ENCODE measurements around the gene MAML3.
"Not testable (repeated sequence)": the region's sequence is repeated elsewhere in the genome, so short reads cannot be mapped to it uniquely, and the experiment has no call there.

MAML3 gene

DNA sequence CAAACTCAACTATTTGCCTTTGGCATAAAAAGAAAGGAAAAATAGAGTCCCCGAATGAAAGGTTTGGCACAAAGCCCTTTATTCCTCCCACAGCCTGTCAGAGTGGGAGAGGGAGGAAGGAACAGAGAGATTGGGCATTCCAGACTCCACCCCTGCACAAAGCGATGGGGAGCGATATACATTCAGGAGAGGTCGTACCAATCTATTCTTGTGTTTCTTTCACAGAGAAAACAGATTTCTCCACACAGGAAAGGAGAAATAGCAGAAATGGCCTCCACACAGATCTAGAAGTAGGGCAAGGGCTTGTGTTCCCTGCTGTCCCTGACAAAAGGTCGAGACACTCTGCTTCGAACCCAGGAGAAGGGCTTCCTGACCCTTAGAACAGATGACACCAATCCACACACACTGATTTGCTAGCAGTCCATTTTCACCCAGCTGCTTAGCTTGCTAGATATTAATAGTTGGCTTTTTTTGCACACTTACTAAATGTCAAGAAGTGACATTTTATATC, 197.4 kb downstream of the MAML3 start:
- no peak for DNase-seq

DNA sequence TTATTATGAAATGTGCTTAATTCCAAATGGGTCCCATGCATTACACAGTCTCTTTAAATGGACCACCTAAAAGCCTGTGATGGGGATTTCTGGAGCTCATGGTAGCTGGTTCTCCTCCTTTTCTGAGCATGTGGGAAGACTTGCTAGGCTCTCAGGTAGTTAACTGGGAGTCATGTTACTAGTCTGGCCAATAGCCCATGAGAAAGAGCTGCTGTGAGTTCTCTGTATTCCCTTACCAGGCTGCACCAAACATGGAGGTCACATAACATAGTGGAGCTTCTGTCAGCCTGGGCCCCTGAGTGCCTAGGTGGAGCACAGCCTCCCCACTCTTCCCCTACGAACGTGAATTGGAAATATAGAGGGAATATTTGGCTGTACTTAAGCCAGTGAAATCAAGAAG, 198.4 kb downstream of the MAML3 start:
- no peak for DNase-seq

DNA sequence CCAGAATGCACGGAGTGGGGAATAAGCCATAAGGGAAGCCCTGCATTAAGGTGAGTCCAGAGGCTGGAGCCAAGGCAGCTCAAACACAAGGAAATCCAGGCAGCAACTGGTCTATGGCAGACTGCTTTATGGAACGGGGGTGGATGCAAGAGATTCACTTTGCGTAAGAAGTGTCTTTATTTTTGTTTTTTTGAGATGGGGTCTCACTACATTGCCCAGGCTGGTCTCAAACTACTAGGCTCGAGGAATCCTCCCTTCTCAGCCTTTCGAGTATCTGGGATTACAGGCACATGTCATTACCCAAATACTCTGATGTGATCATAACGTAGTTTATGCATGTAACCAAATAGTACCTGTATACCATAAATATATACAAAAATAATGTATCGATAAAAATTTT, 199.5 kb downstream of the MAML3 start:
- no peak for DNase-seq

DNA sequence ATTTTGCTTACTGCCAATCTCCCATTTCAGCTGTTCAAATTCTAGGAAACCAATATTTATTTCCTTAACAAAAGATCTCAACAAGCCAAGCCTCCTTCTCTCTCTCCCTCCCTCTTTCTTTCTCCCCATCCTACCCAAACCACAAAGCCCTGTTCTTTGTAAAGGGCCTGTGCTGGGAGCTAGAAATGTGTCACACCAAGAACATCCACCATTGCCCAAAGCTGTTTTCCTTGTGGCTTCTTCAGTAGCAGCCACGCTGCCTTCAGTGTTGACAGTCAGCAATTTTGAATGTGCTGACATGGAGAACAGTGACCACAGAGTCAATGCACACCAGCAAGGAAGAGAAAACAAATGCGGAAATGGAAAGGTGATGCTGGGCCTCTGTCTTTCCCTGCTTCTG, 203.0 kb downstream of the MAML3 start:
- DNase-seq = no peak

DNA sequence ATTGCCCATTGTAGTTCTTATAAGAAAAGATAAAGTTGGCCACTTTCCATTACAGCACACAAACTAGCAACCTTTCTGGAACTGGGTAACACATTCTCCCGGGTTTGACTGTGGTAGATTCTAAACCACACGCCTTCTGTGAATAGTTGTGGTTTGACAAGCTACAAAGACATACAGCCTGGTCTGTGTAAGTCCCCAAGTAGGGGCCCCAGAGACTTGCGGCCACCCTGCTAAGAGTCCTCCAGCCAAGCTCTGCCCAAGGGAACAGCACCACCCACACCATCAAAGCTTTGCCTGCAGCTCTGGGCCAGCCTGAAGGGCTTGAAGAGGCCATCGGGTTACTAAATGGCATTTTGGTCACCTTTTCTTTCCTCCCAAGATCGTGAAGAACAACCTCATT, 203.4 kb downstream of the MAML3 start:
- DNase-seq = no peak

DNA sequence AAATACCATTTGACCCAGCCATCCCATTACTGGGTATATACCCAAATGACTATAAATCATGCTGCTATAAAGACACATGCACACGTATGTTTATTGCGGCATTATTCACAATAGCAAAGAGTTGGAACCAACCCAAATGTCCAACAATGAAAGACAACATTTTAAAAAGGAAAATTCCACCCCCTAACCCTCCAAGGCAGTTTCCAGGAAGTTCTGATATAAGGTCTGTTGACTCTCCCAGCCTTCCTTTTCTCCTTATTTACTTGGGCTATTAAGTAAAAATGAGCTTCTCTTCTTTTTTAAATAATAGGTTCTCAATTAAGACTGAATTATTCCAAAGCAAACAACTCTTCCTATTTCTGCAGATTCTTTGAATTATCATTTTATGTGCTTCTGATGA, 209.1 kb downstream of the MAML3 start:
- DNase-seq = not testable (repeated sequence)

- no peak for DNase-seq
Observed at GRCh38 chr4:139943277-139943676, 210.7 kb downstream of the MAML3 start.

- DNase-seq = no peak
Observed at GRCh38 chr4:139942241-139942640, 211.7 kb downstream of the MAML3 start.

- DNase-seq = no peak
Observed at GRCh38 chr4:139940600-139940999, 213.4 kb downstream of the MAML3 start.

DNA sequence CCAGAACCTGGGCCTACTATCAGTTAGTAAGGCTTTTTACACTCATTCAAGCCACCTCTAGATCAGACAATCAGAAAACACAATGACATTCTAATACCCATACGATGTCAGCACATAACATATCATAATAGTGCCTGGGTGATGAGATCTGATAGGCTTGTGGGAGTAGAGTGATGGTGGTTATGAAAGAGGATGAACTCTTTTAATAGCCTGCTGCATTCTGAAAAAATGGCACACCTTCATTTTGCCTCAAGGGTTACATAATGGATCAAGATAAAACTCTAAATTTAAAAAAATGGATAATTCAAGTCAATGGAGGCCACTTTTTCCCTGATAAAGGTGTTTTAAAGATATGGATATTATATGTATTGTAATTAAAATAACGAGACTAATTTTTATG, 215.6 kb downstream of the MAML3 start:
- no peak for DNase-seq

DNA sequence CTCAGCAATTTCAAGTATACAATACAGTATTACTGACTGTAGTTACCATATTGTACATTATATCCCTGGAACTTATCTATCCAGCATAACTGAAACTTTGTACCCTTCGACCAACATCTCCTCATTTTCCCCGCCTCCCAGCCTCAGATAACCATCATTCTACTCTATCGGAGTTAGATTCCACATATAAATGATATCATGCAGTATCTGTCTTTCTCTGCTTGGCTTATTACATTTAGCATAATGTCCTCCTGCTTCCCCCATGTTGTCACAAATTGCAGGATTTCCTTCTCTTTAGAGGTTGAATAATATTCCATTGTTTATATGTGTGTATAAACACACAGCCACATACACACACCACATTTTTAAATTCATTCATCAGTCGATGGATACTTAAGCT, 218.1 kb downstream of the MAML3 start:
- DNase-seq = no peak

GRCh38 chr4:139934708-139935195, 219.2 kb downstream of the MAML3 start:
- no peak for DNase-seq

GRCh38 chr4:139934057-139934707, 219.8 kb downstream of the MAML3 start:
- no peak for DNase-seq

- no peak for DNase-seq
Observed at GRCh38 chr4:139933541-139933940, 220.4 kb downstream of the MAML3 start.

DNA sequence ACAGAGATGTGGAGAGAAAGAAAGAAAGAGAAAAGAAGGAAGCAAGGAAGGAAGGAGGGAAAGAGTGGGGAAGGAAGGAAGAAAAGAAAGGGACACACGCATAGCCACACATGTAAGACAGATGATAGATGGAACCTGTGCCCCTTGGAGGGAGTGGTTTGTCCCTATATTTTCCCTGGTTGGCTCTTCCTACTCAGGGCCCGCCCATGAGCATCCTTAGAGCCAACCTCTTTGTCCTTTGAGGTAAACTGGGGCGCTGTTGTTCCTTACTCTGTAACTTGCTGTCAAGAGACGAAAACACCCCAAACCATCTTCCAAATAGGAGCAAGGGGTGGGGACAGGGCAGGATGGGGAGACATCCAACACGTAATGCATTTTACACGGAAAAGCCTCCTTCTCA, 220.9 kb downstream of the MAML3 start:
- DNase-seq = no peak

- DNase-seq = no peak
Observed at GRCh38 chr4:139924782-139925181, 229.2 kb downstream of the MAML3 start.

- DNase-seq = no peak
Observed at GRCh38 chr4:139922406-139923024, 231.5 kb downstream of the MAML3 start.

GRCh38 chr4:139921429-139922184, 232.4 kb downstream of the MAML3 start:
- DNase-seq = no peak

DNA sequence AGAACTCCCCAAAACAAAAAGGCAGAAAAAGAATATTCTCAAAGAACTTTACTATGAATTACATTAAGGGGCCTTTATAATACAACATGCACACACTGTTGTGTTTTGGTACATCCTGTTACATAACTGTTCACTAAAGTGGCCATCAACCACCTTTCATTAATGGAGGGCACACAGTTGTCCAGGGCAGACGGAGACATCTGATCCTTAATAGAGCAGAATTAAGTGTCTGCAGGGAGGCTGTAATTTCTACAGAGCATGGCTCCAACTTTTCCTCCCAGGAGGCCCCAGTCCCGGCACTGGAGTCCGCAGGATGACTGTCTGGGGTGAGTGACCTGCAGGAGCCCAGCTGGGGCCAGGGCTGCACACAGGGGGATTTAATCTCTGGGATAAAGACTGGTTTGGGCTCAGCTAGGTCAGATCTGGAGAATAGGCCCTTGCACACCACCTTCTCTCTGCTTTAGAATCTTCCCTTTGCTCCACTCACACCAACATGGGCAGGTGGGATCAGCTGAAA, 233.4 kb downstream of the MAML3 start:
- DNase-seq = no peak

- peak; percentile 53 for DNase-seq
Observed at GRCh38 chr4:139919521-139919920, 234.5 kb downstream of the MAML3 start.

- no peak for DNase-seq
Observed at GRCh38 chr4:139919004-139919403, 235.0 kb downstream of the MAML3 start.

- no peak for DNase-seq
Observed at GRCh38 chr4:139918591-139918990, 235.4 kb downstream of the MAML3 start.

DNA sequence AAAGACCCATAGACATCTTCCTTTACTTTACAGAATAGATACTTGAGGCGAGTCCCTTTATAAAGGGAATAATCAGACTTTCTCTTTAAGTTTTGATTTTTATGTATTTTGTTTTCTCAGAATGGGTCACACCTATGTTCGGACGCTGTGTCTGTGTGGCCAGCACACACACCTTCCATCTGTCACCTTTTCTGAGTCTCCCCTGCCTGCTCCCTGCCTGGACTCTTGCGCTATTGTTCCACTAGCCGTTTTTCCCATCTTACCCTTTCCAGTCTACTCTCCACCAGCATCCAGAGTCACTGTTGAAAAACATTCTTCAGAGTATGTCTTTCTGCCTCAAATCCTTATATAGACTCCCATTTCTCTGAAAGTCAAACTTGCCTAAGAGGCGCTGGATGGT, 236.1 kb downstream of the MAML3 start:
- DNase-seq = no peak

GRCh38 chr4:139916041-139916440, 237.9 kb downstream of the MAML3 start:
- no peak for DNase-seq

Data from right forelimb (tissue), 1 donor.